Keratinocyte (primary cell): ENCODE results near the gene VPS13C.

ENCODE experiments used
- CTCF ChIP-seq, 3 experiments: IDR thresholded peaks in 1 of 3; conservative IDR thresholded peaks in 1 of 3; optimal IDR thresholded peaks in 1 of 3; 2 replicates in 2 of 3; 3 replicates in 1 of 3; pipeline versions ENCODE3 to v1.5.1; 2011; ENCODE audit warnings: low read length in 3 of 3, mild to moderate bottlenecking in 3 of 3, moderate library complexity in 2 of 3, control low read depth in 1 of 3, inconsistent platforms in 1 of 3; ENCODE audit not compliant: insufficient read depth in 2 of 3; ENCODE audit errors: extremely low read depth in 1 of 3
- EZH2 ChIP-seq: IDR thresholded peaks from one replicate; pipeline ENCODE4 v1.6.1; 2012; ENCODE audit warnings: inconsistent platforms, mild to moderate bottlenecking, low read length, moderate library complexity

DNA sequence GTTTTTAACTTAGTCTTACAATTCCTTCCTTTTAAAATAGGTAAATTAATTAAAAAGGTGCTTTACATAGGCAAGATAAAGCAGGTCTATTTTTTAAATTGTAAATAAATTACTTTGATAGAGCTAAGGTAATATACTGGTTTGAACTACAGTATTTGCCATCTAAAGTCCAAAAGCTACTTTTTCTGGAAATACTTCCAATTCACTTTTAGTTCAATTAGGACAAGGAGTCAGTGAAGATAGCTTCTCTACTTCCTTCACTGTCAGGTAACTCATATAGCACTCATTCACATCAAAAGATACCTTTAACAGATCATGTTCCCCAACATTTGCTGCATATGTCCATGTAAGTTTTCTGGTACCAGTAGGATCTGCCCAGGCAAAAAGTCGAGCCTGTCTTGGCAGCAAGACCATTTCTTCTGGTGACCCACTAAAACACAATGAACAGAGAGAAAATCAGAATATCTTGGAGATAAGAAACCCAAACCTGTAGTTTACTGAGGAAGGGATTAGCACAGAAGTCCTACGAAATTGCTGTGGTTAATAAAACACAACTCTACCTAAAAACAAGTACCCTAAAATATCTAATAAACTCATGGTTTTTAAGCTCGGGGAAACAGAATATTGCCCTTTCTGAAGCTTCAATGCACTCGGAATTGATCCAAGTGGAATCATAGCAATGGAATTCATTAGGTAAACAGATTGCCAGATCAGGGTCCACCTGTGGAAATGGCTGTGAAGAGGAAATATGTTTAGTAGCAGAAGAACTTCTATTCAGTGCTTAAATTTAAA, 153.1 kb downstream of the VPS13C start:
- TF ChIP-seq CTCF (optimal IDR thresholded peaks at IDR 0.05 in 1 of 3, IDR thresholded peaks at IDR 0.05 in 1 of 3, conservative IDR thresholded peaks at IDR 0.05 in 1 of 3; ENCODE audit: extremely low read depth in 1 of 3, insufficient read depth in 2 of 3, low read length in 3 of 3), result no peak
- no peak for TF ChIP-seq EZH2
